Endodermal cell (in vitro differentiated cells): ENCODE data around the gene CRISPLD2. TPM values are rescaled to one million over a fixed set of nuclear protein-coding genes. Genes with fewer than 3 reads are reported as not detected.

ENCODE experiments used
- DNase-seq: peaks from one replicate; pipeline ENCODE4 v3.0.0-alpha.2; 2017
- H3K27ac ChIP-seq: 2 replicates; pipeline ENCODE4 v1.5.1; 2013; ENCODE audit warnings: mild to moderate bottlenecking, low read depth, low read length, moderate library complexity
- H3K27me3 ChIP-seq: 2 replicates; pipeline ENCODE4 v1.6.1; 2013; ENCODE audit warnings: mild to moderate bottlenecking, low read length, moderate library complexity; ENCODE audit not compliant: insufficient read depth, control insufficient read depth, poor library complexity, severe bottlenecking
- H3K36me3 ChIP-seq: 2 replicates; pipeline ENCODE4 v1.7.0; 2013; ENCODE audit warnings: mild to moderate bottlenecking, low read length, moderate library complexity; ENCODE audit not compliant: control insufficient read depth, insufficient read depth
- H3K4me1 ChIP-seq: one replicate; pipeline ENCODE4 v1.7.0; 2013; ENCODE audit warnings: low read length; ENCODE audit not compliant: control insufficient read depth, insufficient read depth
- H3K4me3 ChIP-seq: 2 replicates; pipeline ENCODE4 v1.5.1; 2013; ENCODE audit warnings: mild to moderate bottlenecking, low read length, moderate library complexity
- H3K9ac ChIP-seq: 2 replicates; pipeline ENCODE4 v1.6.1; 2013; ENCODE audit warnings: mild to moderate bottlenecking, low read length, moderate library complexity; ENCODE audit not compliant: poor library complexity, severe bottlenecking; ENCODE audit errors: extremely low read depth
- H3K9me3 ChIP-seq: 2 replicates; pipeline ENCODE4 v1.6.1; 2013; ENCODE audit warnings: mild to moderate bottlenecking, low read length, moderate library complexity; ENCODE audit not compliant: control insufficient read depth
- H3K27ac Mint-ChIP-seq: 2 replicates; pipeline ENCODE4 v1.8.0; 2020; ENCODE audit warnings: mixed read lengths
- H3K27me3 Mint-ChIP-seq: 2 replicates; pipeline ENCODE4 v1.8.0; 2021; ENCODE audit warnings: mild to moderate bottlenecking, mixed read lengths; ENCODE audit not compliant: insufficient read depth
- H3K36me3 Mint-ChIP-seq: 2 replicates; pipeline ENCODE4 v1.8.0; 2020; ENCODE audit warnings: low read depth, mixed read lengths
- H3K4me1 Mint-ChIP-seq: 2 replicates; pipeline ENCODE4 v1.8.0; 2020; ENCODE audit warnings: mixed read lengths
- H3K4me3 Mint-ChIP-seq: 2 replicates; pipeline ENCODE4 v1.8.0; 2020; ENCODE audit warnings: mild to moderate bottlenecking, moderate library complexity, mixed read lengths
- H3K9me3 Mint-ChIP-seq: 2 replicates; pipeline ENCODE4 v1.8.0; 2020; ENCODE audit warnings: mild to moderate bottlenecking, mixed read lengths
- WGBS, 2 experiments: methylation state at CpG; one replicate each; pipeline versions ENCODE4 v1.1.5 to v1.1.7; 2013; ENCODE audit warnings: missing lambda C conversion rate in 2 of 2, mixed read lengths in 1 of 2; ENCODE audit not compliant: insufficient coverage in 1 of 2, insufficient read length in 1 of 2; 5-methylcytosine and 5-hydroxymethylcytosine counted together
- total RNA-seq, 2 donors: library from RNA; stranded (reverse); fragmentation: NEBNext Ultra II Directional in 1 of 2; extraction: Animal tissue kit (Norgen Biotek cat#: 25700) in 1 of 2; gene quantifications; 2 replicates in 1 of 2; 3 replicates in 1 of 2; pipeline ENCODE4 v1.2.1, GENCODE V29; 2021
- TF ChIP-seq, protein P1 (sequence below): fragments of 200-600 bp; sonication (generic); conservative IDR thresholded peaks from 2 replicates; pipeline ENCODE4 v1.5.0; 2021; ENCODE audit warnings: antibody characterized with exemption, mild to moderate bottlenecking

Gene CRISPLD2
- total RNA-seq, 2 donors from 2014 or later, result 5.0 to 9.3 TPM

- no peaks in the 10 kb centered on the region for H3K27me3 ChIP-seq
- no peak overlapping the region for H3K27ac ChIP-seq
- TF ChIP-seq, protein P1, sequence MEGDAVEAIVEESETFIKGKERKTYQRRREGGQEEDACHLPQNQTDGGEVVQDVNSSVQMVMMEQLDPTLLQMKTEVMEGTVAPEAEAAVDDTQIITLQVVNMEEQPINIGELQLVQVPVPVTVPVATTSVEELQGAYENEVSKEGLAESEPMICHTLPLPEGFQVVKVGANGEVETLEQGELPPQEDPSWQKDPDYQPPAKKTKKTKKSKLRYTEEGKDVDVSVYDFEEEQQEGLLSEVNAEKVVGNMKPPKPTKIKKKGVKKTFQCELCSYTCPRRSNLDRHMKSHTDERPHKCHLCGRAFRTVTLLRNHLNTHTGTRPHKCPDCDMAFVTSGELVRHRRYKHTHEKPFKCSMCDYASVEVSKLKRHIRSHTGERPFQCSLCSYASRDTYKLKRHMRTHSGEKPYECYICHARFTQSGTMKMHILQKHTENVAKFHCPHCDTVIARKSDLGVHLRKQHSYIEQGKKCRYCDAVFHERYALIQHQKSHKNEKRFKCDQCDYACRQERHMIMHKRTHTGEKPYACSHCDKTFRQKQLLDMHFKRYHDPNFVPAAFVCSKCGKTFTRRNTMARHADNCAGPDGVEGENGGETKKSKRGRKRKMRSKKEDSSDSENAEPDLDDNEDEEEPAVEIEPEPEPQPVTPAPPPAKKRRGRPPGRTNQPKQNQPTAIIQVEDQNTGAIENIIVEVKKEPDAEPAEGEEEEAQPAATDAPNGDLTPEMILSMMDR, result no peak
- no peak overlapping the region for H3K9ac ChIP-seq
- 89 to 92% methylated on average over 19 to 20 of the region's 20 CpGs for WGBS, 2 experiments
- Mint-ChIP-seq H3K36me3 (no peaks in the 10 kb centered on the region), H3K4me3 (no peak overlapping the region), H3K4me1 (peaks cover 3% of the 10 kb centered on the region), H3K27ac (no peak overlapping the region), H3K9me3 (no peaks in the 10 kb centered on the region), H3K27me3 (no peaks in the 10 kb centered on the region)
- no peak overlapping the region for H3K4me3 ChIP-seq
- DNase-seq, result no peak
- no peaks in the 10 kb centered on the region for H3K36me3 ChIP-seq
- no peaks in the 10 kb centered on the region for H3K4me1 ChIP-seq
- no peaks in the 10 kb centered on the region for H3K9me3 ChIP-seq
These were observed 12.8 kb downstream of the CRISPLD2 start for GRCh38 chr16:84832488-84833143.

- Histone ChIP-seq H3K36me3 (no peaks in the 10 kb centered on the region), H3K27ac (no peak overlapping the region), H3K27me3 (no peaks in the 10 kb centered on the region), H3K9me3 (no peaks in the 10 kb centered on the region), H3K4me3 (no peak overlapping the region), H3K4me1 (no peaks in the 10 kb centered on the region), H3K9ac (no peak overlapping the region)
- no peaks in the 10 kb centered on the region for H3K27me3 Mint-ChIP-seq
- H3K4me3 Mint-ChIP-seq, result no peak overlapping the region
- H3K4me1 Mint-ChIP-seq, result peaks cover 3% of the 10 kb centered on the region
- no peak for DNase-seq
- no peak overlapping the region for H3K27ac Mint-ChIP-seq
- H3K36me3 Mint-ChIP-seq, result no peaks in the 10 kb centered on the region
- 92 to 93% methylated on average over 8 to 11 of the region's 11 CpGs for WGBS, 2 experiments
- TF ChIP-seq, protein P1, result no peak
- no peaks in the 10 kb centered on the region for H3K9me3 Mint-ChIP-seq
These were observed 13.3 kb downstream of the CRISPLD2 start for GRCh38 chr16:84833144-84833500.

GRCh38 chr16:84833542-84834402 lies 14.0 kb downstream of the CRISPLD2 start:
- Mint-ChIP-seq H3K27me3 (no peaks in the 10 kb centered on the region), H3K4me1 (peaks cover 3% of the 10 kb centered on the region), H3K4me3 (no peak overlapping the region), H3K36me3 (no peaks in the 10 kb centered on the region), H3K27ac (no peak overlapping the region), H3K9me3 (no peaks in the 10 kb centered on the region)
- H3K9me3 ChIP-seq, result no peaks in the 10 kb centered on the region
- TF ChIP-seq, protein P1, result no peak
- 89 to 94% methylated on average over 25 to 34 of the region's 34 CpGs for WGBS, 2 experiments
- H3K27me3 ChIP-seq, result no peaks in the 10 kb centered on the region
- H3K36me3 ChIP-seq, result no peaks in the 10 kb centered on the region
- no peak overlapping the region for H3K9ac ChIP-seq
- no peak overlapping the region for H3K27ac ChIP-seq
- H3K4me3 ChIP-seq, result no peak overlapping the region
- H3K4me1 ChIP-seq, result no peaks in the 10 kb centered on the region
- DNase-seq, result no peak
